Measurements from ENCODE around the gene PPP1R15B.

- TF ChIP-seq CTCF (IDR thresholded peaks at IDR 0.05; ENCODE audit: insufficient read depth, low read length) (peak; percentile 48), POLR2AphosphoS5 (IDR thresholded peaks at IDR 0.05; ENCODE audit: low read depth) (no peak)
These were observed 34.3 kb upstream of the PPP1R15B start for GRCh38 chr1:204445860-204446412.
